HUES48 (cell line): ENCODE results near the gene TCP11L1.

Experiments used
- H3K27ac ChIP-seq: one replicate; pipeline ENCODE4 v1.7.0; 2013; ENCODE audit warnings: low read depth, low read length, inconsistent platforms
- H3K27me3 ChIP-seq: 2 replicates; pipeline ENCODE4 v1.6.1; 2013; ENCODE audit warnings: mild to moderate bottlenecking, low read length; ENCODE audit not compliant: control insufficient read depth, insufficient read depth
- H3K36me3 ChIP-seq: 2 replicates; pipeline ENCODE4 v1.6.1; 2013; ENCODE audit warnings: low read length; ENCODE audit not compliant: control insufficient read depth, insufficient read depth
- H3K4me1 ChIP-seq: 2 replicates; pipeline ENCODE4 v1.6.1; 2013; ENCODE audit warnings: mild to moderate bottlenecking, low read length; ENCODE audit not compliant: control insufficient read depth, insufficient read depth
- H3K4me3 ChIP-seq: 2 replicates; pipeline ENCODE4 v1.5.1; 2013; ENCODE audit warnings: mild to moderate bottlenecking, low read depth, low read length
- H3K9ac ChIP-seq: 2 replicates; pipeline ENCODE4 v1.6.1; 2013; ENCODE audit warnings: mild to moderate bottlenecking, low read depth, low read length, moderate library complexity
- H3K9me3 ChIP-seq: 2 replicates; pipeline ENCODE4 v1.6.1; 2013; ENCODE audit warnings: low read length; ENCODE audit not compliant: control insufficient read depth, insufficient read depth

The TCP11L1 gene, protein sequence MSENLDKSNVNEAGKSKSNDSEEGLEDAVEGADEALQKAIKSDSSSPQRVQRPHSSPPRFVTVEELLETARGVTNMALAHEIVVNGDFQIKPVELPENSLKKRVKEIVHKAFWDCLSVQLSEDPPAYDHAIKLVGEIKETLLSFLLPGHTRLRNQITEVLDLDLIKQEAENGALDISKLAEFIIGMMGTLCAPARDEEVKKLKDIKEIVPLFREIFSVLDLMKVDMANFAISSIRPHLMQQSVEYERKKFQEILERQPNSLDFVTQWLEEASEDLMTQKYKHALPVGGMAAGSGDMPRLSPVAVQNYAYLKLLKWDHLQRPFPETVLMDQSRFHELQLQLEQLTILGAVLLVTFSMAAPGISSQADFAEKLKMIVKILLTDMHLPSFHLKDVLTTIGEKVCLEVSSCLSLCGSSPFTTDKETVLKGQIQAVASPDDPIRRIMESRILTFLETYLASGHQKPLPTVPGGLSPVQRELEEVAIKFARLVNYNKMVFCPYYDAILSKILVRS

DNA sequence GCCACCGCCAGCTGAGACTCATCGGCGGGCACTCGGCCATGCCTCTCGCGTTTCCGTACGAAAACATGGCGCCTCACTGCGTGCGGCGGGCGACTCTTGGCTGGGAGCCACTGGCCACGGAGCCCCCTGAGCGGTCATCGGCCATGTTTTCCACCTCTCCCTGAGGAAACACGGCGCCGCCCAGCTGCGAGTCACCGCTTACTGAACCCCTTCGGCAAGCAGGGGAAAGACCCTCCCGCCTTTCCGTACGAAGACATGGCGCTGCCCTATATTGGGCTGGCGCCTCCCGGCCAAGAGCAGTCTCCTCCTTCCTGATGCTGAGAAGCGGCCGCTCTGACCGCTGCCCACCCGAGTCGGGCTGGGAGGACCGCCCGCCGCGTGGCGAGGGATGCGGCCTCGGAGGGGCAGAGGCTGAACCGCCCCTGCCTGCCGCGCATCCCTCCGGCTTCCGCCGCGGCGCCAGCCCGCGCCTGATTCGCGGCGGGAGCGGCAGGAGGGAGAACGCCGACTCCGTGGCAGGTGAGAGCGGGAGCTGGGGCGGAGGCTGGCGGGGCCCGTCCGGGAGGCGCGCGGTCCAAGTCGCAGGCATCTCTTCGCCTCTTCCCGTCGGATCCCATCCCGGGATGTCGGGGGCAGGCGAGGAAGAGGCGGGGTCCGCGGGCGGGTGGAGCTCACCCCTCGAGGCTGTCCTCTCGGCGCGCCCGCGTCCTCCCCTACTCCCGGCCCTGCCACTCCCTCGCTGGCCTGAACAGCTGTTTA is at the start of gene TCP11L1:
TSS of gene TCP11L1 (plus strand) at position 299 of the 759 bp plus-strand sequence. CDS start 4,202 bp downstream, outside the sequence.
- Histone ChIP-seq H3K9ac (peak within 1 kb of the TSS; percentile 99), H3K27me3 (no peaks in the 10 kb centered on the region), H3K36me3 (peaks cover 9% of the 10 kb centered on the region), H3K4me1 (peaks cover 11% of the 10 kb centered on the region), H3K27ac (peak within 1 kb of the TSS; percentile 98), H3K9me3 (no peaks in the 10 kb centered on the region), H3K4me3 (peak within 1 kb of the TSS; percentile 99)

DNA sequence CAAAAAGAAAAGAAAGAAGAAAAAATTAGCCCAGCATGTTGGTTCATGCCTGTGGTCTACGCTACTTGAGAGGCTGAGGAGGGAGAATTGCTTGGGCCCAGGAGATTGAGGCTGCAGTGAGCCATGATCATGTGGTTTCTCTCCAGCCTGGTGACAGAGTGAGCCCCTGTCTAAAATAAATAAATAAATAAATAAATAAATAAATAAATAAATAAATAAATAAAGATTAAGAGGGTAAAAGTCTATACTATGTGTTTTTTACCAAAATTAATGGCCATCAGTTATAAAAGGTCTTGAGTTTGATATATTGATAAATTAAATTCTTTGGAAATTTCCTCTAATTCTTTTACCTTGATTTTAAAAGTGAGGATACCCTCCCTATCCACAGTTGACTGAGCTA is 48.9 kb upstream of the TCP11L1 start:
- no peaks in the 10 kb centered on the region for H3K4me1 ChIP-seq
- no peak overlapping the region for H3K4me3 ChIP-seq
- no peaks in the 10 kb centered on the region for H3K27me3 ChIP-seq
- no peak overlapping the region for H3K27ac ChIP-seq
- H3K9me3 ChIP-seq, result no peaks in the 10 kb centered on the region
- no peak overlapping the region for H3K9ac ChIP-seq
- no peaks in the 10 kb centered on the region for H3K36me3 ChIP-seq

DNA sequence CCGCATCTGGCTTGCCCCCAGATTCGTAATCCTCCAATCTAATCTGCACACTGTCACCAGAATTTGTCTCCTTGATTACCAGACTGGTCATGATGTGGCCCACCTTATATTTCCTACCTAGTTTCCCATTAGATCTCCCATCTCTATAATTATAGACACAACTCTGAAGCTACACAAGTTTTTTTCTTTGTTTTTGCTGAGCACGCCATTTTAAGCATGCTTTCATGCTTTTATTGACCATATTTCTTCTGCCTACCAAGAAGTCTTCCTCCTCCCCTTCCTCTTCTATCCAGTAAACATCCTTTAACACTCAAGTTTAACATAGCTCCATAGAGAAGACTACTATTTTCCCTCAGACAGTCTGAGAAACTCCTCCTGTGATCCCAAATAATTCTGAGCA is 47.9 kb upstream of the TCP11L1 start:
- Histone ChIP-seq H3K27ac (no peak overlapping the region), H3K4me1 (no peaks in the 10 kb centered on the region), H3K36me3 (no peaks in the 10 kb centered on the region), H3K9ac (no peak overlapping the region), H3K9me3 (no peaks in the 10 kb centered on the region), H3K27me3 (no peaks in the 10 kb centered on the region), H3K4me3 (no peak overlapping the region)

DNA sequence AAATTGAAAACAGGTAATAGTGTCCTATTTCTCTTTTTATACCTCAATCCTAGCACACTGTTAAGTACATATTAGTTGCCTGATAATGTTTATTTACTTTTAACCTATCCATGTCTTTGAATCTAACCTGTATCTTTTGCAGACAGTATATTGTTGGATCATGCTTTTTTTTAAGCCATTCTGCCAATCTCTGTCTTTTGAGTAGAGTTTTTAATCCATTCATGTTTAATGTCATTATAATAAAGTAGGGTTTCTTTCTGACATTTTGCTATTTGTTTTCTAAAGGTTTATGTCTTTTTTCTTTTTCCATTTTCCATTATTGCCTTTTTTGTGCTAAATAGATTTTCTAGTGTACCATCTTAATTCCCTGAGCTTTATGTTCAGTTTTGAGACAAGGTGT is 47.5 kb upstream of the TCP11L1 start:
- Histone ChIP-seq H3K36me3 (no peaks in the 10 kb centered on the region), H3K27ac (no peak overlapping the region), H3K9me3 (no peaks in the 10 kb centered on the region), H3K4me1 (no peaks in the 10 kb centered on the region), H3K9ac (no peak overlapping the region), H3K27me3 (no peaks in the 10 kb centered on the region), H3K4me3 (no peak overlapping the region)

- Histone ChIP-seq H3K9me3 (no peaks in the 10 kb centered on the region), H3K4me3 (no peak overlapping the region)
Observed at GRCh38 chr11:33000181-33000580, 39.2 kb upstream of the TCP11L1 start.

GRCh38 chr11:33001281-33001680 is 38.1 kb upstream of the TCP11L1 start:
- Histone ChIP-seq H3K27me3 (no peaks in the 10 kb centered on the region), H3K4me3 (no peak overlapping the region), H3K9me3 (no peaks in the 10 kb centered on the region), H3K27ac (no peak overlapping the region), H3K4me1 (no peaks in the 10 kb centered on the region), H3K36me3 (no peaks in the 10 kb centered on the region), H3K9ac (no peak overlapping the region)

More at GRCh38 chr11:33000181-33000580, 39.2 kb upstream of the TCP11L1 start:
- Histone ChIP-seq H3K27ac (no peak overlapping the region), H3K4me1 (no peaks in the 10 kb centered on the region), H3K9ac (no peak overlapping the region), H3K36me3 (no peaks in the 10 kb centered on the region), H3K27me3 (no peaks in the 10 kb centered on the region)

GRCh38 chr11:33001751-33002542 is 37.4 kb upstream of the TCP11L1 start:
- Histone ChIP-seq H3K27me3 (no peaks in the 10 kb centered on the region), H3K36me3 (no peaks in the 10 kb centered on the region)

DNA sequence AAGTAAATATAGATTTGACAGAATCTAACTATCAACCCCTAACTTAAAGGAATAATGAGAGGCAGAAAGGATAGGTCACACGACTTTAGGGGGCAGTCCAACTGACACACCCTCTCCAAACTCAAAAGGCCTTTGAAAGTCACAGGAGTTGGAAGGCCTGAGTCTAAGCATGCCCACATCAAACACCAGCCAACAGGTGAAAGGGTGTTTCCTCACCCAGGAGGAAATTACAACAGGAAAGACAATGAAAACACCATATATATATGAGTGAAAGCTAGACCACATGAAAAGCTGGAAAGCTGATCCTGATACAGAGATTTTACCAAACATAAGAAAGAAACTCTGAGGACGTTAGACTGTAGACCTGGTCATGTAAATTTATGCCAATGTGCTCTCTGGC is 34.2 kb upstream of the TCP11L1 start:
- Histone ChIP-seq H3K9ac (no peak overlapping the region), H3K36me3 (no peaks in the 10 kb centered on the region), H3K27ac (no peak overlapping the region), H3K4me1 (no peaks in the 10 kb centered on the region), H3K27me3 (no peaks in the 10 kb centered on the region), H3K4me3 (no peak overlapping the region), H3K9me3 (no peaks in the 10 kb centered on the region)

More at GRCh38 chr11:33001751-33002542, 37.4 kb upstream of the TCP11L1 start:
- Histone ChIP-seq H3K4me1 (no peaks in the 10 kb centered on the region), H3K4me3 (no peak overlapping the region), H3K9me3 (no peaks in the 10 kb centered on the region), H3K27ac (no peak overlapping the region), H3K9ac (no peak overlapping the region)

DNA sequence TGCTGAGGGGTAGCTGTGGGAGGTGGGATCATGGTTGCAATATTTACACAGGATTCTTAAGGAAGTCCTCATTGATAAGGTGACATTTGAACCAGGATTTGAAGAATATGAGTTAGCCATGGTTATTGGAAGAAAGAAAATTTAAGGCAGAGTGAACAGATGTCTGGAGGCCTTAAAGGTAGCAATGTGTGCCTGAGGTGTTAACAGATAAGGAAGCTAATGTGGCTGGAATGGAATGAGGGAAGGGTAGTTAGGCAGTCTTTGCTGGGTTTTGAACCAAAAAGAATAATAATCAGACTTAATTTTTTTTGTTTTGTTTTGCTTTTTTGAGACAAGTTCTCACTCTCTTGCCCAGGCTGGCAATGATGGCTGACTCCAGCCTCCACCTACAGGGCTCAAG is 33.4 kb upstream of the TCP11L1 start:
- Histone ChIP-seq H3K9me3 (no peaks in the 10 kb centered on the region), H3K4me1 (no peaks in the 10 kb centered on the region), H3K27ac (no peak overlapping the region), H3K4me3 (no peak overlapping the region), H3K9ac (no peak overlapping the region), H3K36me3 (no peaks in the 10 kb centered on the region), H3K27me3 (no peaks in the 10 kb centered on the region)

DNA sequence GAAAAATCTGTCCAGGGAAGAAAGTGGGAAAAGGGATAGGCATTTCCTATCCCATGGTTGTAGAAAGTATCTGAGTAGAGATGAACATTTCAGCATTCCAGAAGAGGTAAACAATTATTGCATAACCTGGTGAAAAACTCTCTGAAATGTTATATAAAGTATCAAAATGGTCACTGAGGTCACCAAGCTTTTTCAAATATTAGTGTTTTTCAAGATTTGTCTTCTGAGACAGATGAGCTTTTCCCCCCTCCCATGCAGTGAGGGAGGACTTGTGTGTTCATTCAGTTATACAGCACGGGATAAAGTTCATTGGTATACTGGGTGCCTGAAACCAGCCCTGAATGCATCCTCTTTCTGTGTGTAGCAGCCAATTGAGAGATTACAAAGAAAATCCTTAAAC is 25.6 kb upstream of the TCP11L1 start:
- Histone ChIP-seq H3K9ac (no peak overlapping the region), H3K36me3 (no peaks in the 10 kb centered on the region), H3K9me3 (no peaks in the 10 kb centered on the region), H3K27ac (no peak overlapping the region), H3K4me1 (peaks cover 18% of the 10 kb centered on the region), H3K4me3 (no peak overlapping the region), H3K27me3 (peaks cover 16% of the 10 kb centered on the region)
